K562 (cell line): ENCODE results near the gene PEPD. TPM values are rescaled to one million over a fixed set of nuclear protein-coding genes. Genes with fewer than 3 reads are reported as not detected.

Experiments used
- ASH1L ChIP-seq: fragments of 450-650 bp; IDR thresholded peaks from 2 replicates; pipeline ENCODE4 v1.6.1; 2018; ENCODE audit warnings: borderline replicate concordance, mild to moderate bottlenecking, low read depth; ENCODE audit not compliant: partially characterized antibody
- CBX1 ChIP-seq: sonication (generic); IDR thresholded peaks from 2 replicates; pipeline ENCODE4 v1.6.1; 2016; ENCODE audit warnings: antibody characterized with exemption, low read depth, mild to moderate bottlenecking
- FIP1L1 ChIP-seq: fragments of 200-400 bp; formaldehyde crosslinking; IDR thresholded peaks from 2 replicates; pipeline ENCODE4 v1.6.1; 2018; ENCODE audit warnings: mild to moderate bottlenecking, low read depth, low read length; ENCODE audit not compliant: poor library complexity, severe bottlenecking
- ILK ChIP-seq: fragments of 450-650 bp; IDR thresholded peaks from 2 replicates; pipeline ENCODE4 v1.6.1; 2016; ENCODE audit warnings: missing genetic modification characterization, low read depth, mild to moderate bottlenecking, missing compliant biosample characterization, moderate library complexity, borderline replicate concordance
- NR2C2 ChIP-seq, 2 experiments: fragments of 200-800 bp in 1 of 2; sonication (Bioruptor generic) in 1 of 2; sonication (generic) in 1 of 2; formaldehyde crosslinking in 1 of 2; IDR thresholded peaks; 2 replicates each; pipeline versions ENCODE4 v1.6.1 to v1.8.0; 2016 to 2022; ENCODE audit warnings: mild to moderate bottlenecking in 1 of 2, missing compliant biosample characterization in 1 of 2, missing genetic modification characterization in 1 of 2, missing genetic modification reagents in 1 of 2
- PRPF4 ChIP-seq: fragments of 200-400 bp; formaldehyde crosslinking; IDR thresholded peaks from one replicate; pipeline ENCODE4 v1.6.1; 2017; ENCODE audit warnings: low read length, low read depth, mild to moderate bottlenecking; ENCODE audit not compliant: insufficient read depth, poor library complexity, severe bottlenecking
- RBM22 ChIP-seq: fragments of 200-400 bp; formaldehyde crosslinking; IDR thresholded peaks from 2 replicates; pipeline ENCODE4 v1.6.1; 2018; ENCODE audit warnings: low read length, low read depth; ENCODE audit not compliant: poor library complexity, severe bottlenecking
- SMAD1 ChIP-seq: fragments of 150-350 bp; IDR thresholded peaks from 2 replicates; pipeline ENCODE4 v1.6.1; 2014; ENCODE audit warnings: low read length, low read depth; ENCODE audit not compliant: partially characterized antibody
- SUPT5H ChIP-seq: fragments of 450-650 bp; IDR thresholded peaks from 2 replicates; pipeline ENCODE4 v1.6.1; 2016
- TBP ChIP-seq: optimal IDR thresholded peaks from 2 replicates; pipeline ENCODE3; 2011; ENCODE audit warnings: low read depth, low read length, improper control_type of control experiment
- ZNF197 ChIP-seq: fragments of 200-800 bp; sonication (Bioruptor generic); IDR thresholded peaks from 2 replicates; pipeline ENCODE4 v1.6.1; 2016; ENCODE audit warnings: low read depth, missing genetic modification characterization, missing compliant biosample characterization
- ZNF512 ChIP-seq: IDR thresholded peaks from 2 replicates; pipeline ENCODE4 v1.6.1; 2016; ENCODE audit warnings: missing genetic modification characterization, missing compliant biosample characterization
- ZNF668 ChIP-seq: fragments of 250-450 bp; sonication (Bioruptor Pico); IDR thresholded peaks from 2 replicates; pipeline ENCODE4 v1.8.0; 2022; ENCODE audit warnings: mild to moderate bottlenecking, inconsistent platforms
- polyA plus RNA-seq, 8 experiments: library from polyadenylated mRNA; depleted of rRNA in 4 of 8; stranded (reverse) in 5 of 8; unstranded in 3 of 8; fragments of >200 nt; fragmentation: Nextera tagmentation in 2 of 8; fragmentation: Illumina TruSeq in 1 of 8; extraction: Ambion mirVana in 2 of 8; extraction: Trizol in 1 of 8; gene quantifications; 2 replicates each; pipeline versions ENCODE4 v1.2.1 to v1.2.3, GENCODE V29; 2011 to 2014; ENCODE audit warnings: inconsistent platforms in 1 of 8, missing spikeins in 1 of 8
- total RNA-seq, 7 experiments: library from RNA; depleted of rRNA in 6 of 7; stranded (reverse); fragments of >200 nt in 6 of 7; fragmentation: Illumina TruSeq in 2 of 7; extraction: Trizol in 2 of 7; gene quantifications; 2 replicates each; pipeline versions ENCODE4 v1.2.1 to v1.2.3, GENCODE V29; 2011 to 2021; ENCODE audit warnings: low replicate concordance in 1 of 7
- TF ChIP-seq, protein P1 (sequence below), 2 experiments: fragments of 200-800 bp in 1 of 2; sonication (Bioruptor generic) in 1 of 2; sonication (generic) in 1 of 2; formaldehyde crosslinking in 1 of 2; IDR thresholded peaks in 1 of 2; conservative IDR thresholded peaks in 1 of 2; 2 replicates each; pipeline versions ENCODE4 v1.5.0 to v1.6.1; 2016 to 2020; ENCODE audit warnings: missing compliant biosample characterization in 1 of 2, missing genetic modification characterization in 1 of 2, missing genetic modification reagents in 1 of 2
- TF ChIP-seq, protein P2 (sequence below): fragments of 200-800 bp; sonication (Bioruptor generic); IDR thresholded peaks from 2 replicates; pipeline ENCODE4 v1.6.1; 2017; ENCODE audit warnings: missing genetic modification characterization, missing compliant biosample characterization
- TF ChIP-seq, protein P3 (sequence below): fragments of 450-650 bp; conservative IDR thresholded peaks from 2 replicates; pipeline ENCODE4 v1.6.1; 2016; ENCODE audit warnings: missing genetic modification characterization, low read depth, mild to moderate bottlenecking, control low read depth, missing compliant biosample characterization
- TF ChIP-seq, protein P4 (sequence below): fragments of 200-800 bp; sonication (Bioruptor generic); IDR thresholded peaks from 2 replicates; pipeline ENCODE4 v1.6.1; 2017; ENCODE audit warnings: missing genetic modification characterization, missing compliant biosample characterization

Gene PEPD
- total and polyA plus RNA-seq, 9 of the 15 experiments (the other 6 are each of a cell fraction or from before 2014, with no cell fraction given), result 1.3 to 19.2 (median 16.0) TPM

- TF ChIP-seq, protein P1, sequence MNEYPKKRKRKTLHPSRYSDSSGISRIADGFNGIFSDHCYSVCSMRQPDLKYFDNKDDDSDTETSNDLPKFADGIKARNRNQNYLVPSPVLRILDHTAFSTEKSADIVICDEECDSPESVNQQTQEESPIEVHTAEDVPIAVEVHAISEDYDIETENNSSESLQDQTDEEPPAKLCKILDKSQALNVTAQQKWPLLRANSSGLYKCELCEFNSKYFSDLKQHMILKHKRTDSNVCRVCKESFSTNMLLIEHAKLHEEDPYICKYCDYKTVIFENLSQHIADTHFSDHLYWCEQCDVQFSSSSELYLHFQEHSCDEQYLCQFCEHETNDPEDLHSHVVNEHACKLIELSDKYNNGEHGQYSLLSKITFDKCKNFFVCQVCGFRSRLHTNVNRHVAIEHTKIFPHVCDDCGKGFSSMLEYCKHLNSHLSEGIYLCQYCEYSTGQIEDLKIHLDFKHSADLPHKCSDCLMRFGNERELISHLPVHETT (CRISPR knock-in tag; conservative IDR thresholded peaks at IDR 0.05 in 1 of 2, IDR thresholded peaks at IDR 0.05 in 1 of 2), result peak in 1 of 2 experiments; percentile 94; a peak in 2 of 4 replicates
- TF ChIP-seq CBX1 (peak; percentile 49; the same call in 1 of the 2 replicates), ILK (tag) (no peak), FIP1L1 (peak; percentile 79), NR2C2 (CRISPR knock-in tag; IDR thresholded peaks at IDR 0.05) (no peak), NR2C2 (tag; IDR thresholded peaks at IDR 0.05) (peak; percentile 72), SMAD1 (peak; percentile 43), PRPF4 (peak; percentile 78), ZNF668 (no peak), TBP (peak; percentile 78), SUPT5H (peak; percentile 81), RBM22 (peak; percentile 45), ZNF197 (peak; percentile 82; the same call in 1 of the 2 replicates), ASH1L (peak; percentile 57), ZNF512 (tag) (no peak)
- TF ChIP-seq, protein P2, sequence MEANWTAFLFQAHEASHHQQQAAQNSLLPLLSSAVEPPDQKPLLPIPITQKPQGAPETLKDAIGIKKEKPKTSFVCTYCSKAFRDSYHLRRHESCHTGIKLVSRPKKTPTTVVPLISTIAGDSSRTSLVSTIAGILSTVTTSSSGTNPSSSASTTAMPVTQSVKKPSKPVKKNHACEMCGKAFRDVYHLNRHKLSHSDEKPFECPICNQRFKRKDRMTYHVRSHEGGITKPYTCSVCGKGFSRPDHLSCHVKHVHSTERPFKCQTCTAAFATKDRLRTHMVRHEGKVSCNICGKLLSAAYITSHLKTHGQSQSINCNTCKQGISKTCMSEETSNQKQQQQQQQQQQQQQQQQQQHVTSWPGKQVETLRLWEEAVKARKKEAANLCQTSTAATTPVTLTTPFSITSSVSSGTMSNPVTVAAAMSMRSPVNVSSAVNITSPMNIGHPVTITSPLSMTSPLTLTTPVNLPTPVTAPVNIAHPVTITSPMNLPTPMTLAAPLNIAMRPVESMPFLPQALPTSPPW (CRISPR knock-in tag), result peak; percentile 66
- TF ChIP-seq, protein P3, sequence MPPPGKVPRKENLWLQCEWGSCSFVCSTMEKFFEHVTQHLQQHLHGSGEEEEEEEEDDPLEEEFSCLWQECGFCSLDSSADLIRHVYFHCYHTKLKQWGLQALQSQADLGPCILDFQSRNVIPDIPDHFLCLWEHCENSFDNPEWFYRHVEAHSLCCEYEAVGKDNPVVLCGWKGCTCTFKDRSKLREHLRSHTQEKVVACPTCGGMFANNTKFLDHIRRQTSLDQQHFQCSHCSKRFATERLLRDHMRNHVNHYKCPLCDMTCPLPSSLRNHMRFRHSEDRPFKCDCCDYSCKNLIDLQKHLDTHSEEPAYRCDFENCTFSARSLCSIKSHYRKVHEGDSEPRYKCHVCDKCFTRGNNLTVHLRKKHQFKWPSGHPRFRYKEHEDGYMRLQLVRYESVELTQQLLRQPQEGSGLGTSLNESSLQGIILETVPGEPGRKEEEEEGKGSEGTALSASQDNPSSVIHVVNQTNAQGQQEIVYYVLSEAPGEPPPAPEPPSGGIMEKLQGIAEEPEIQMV (tag), result peak; percentile 91
- TF ChIP-seq, protein P4, sequence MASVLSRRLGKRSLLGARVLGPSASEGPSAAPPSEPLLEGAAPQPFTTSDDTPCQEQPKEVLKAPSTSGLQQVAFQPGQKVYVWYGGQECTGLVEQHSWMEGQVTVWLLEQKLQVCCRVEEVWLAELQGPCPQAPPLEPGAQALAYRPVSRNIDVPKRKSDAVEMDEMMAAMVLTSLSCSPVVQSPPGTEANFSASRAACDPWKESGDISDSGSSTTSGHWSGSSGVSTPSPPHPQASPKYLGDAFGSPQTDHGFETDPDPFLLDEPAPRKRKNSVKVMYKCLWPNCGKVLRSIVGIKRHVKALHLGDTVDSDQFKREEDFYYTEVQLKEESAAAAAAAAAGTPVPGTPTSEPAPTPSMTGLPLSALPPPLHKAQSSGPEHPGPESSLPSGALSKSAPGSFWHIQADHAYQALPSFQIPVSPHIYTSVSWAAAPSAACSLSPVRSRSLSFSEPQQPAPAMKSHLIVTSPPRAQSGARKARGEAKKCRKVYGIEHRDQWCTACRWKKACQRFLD, result 0 out of 2 replicates have a peak, but pooled peaks have one; percentile 45
Measured at GRCh38 chr19:33373453-33374235, 147.9 kb downstream of the PEPD start, which contains the start of gene CEBPG (continued).
